H54 (cell line): ENCODE measurements around the gene B4GALT5.
"Not testable (repeated sequence)": the region's sequence is repeated elsewhere in the genome, so short reads cannot be mapped to it uniquely, and the experiment has no call there.

Experiments
- DNase-seq: peaks from one replicate; pipeline ENCODE4 v3.0.0; 2011; ENCODE audit warnings: low spot score, mixed read lengths; ENCODE audit not compliant: insufficient read length
- FAIRE-seq: peaks from 3 replicates; lab custom pipeline; 2011; peaks lifted over from hg19 to GRCh38; lab: Jason Lieb, UNC
- POLR2A ChIP-seq: IDR thresholded peaks from 2 replicates; pipeline ENCODE4 v1.6.1; 2011; ENCODE audit warnings: low read depth, mild to moderate bottlenecking, low read length

Gene B4GALT5

GRCh38 chr20:49633643-49634042 is 80.0 kb downstream of the B4GALT5 start:
- no peak for TF ChIP-seq POLR2A
- FAIRE-seq (no peak), DNase-seq (no peak)

GRCh38 chr20:49633023-49633422 is 80.7 kb downstream of the B4GALT5 start:
- no peak for TF ChIP-seq POLR2A

GRCh38 chr20:49631856-49632418 is 81.7 kb downstream of the B4GALT5 start:
- FAIRE-seq: no peak
- no peak for TF ChIP-seq POLR2A
- DNase-seq: no peak

More at GRCh38 chr20:49633023-49633422, 80.7 kb downstream of the B4GALT5 start:
- FAIRE-seq (no peak), DNase-seq (no peak)

GRCh38 chr20:49631061-49631716 is 82.5 kb downstream of the B4GALT5 start:
- DNase-seq: no peak
- TF ChIP-seq POLR2A: no peak
- no peak for FAIRE-seq

- DNase-seq (no peak), FAIRE-seq (no peak)
- no peak for TF ChIP-seq POLR2A
Measured at GRCh38 chr20:49630396-49630951, 83.2 kb downstream of the B4GALT5 start.

- FAIRE-seq: no peak
- TF ChIP-seq POLR2A: no peak
- no peak for DNase-seq
Measured at GRCh38 chr20:49629606-49630005, 84.1 kb downstream of the B4GALT5 start.

- not testable (repeated sequence) for DNase-seq
Measured at GRCh38 chr20:49628280-49628679, 85.4 kb downstream of the B4GALT5 start.

GRCh38 chr20:49627329-49627761 is 86.3 kb downstream of the B4GALT5 start:
- FAIRE-seq (no peak), DNase-seq (no peak)
- no peak for TF ChIP-seq POLR2A

More at GRCh38 chr20:49628280-49628679, 85.4 kb downstream of the B4GALT5 start:
- not testable (repeated sequence) for FAIRE-seq

GRCh38 chr20:49624988-49625387 is 88.7 kb downstream of the B4GALT5 start:
- FAIRE-seq, DNase-seq: not testable (repeated sequence)

- DNase-seq: no peak
- no peak for TF ChIP-seq POLR2A
- FAIRE-seq: no peak
Measured at GRCh38 chr20:49624317-49624716, 89.4 kb downstream of the B4GALT5 start.

- TF ChIP-seq POLR2A: no peak
- FAIRE-seq: no peak
- no peak for DNase-seq
Measured at GRCh38 chr20:49622243-49622642, 91.4 kb downstream of the B4GALT5 start.

- DNase-seq (no peak), FAIRE-seq (no peak)
- no peak for TF ChIP-seq POLR2A
Measured at GRCh38 chr20:49620364-49621240, 93.1 kb downstream of the B4GALT5 start.

- no peak for FAIRE-seq
- no peak for DNase-seq
- TF ChIP-seq POLR2A: no peak
Measured at GRCh38 chr20:49619113-49620048, 94.3 kb downstream of the B4GALT5 start.
